Neural progenitor cell (in vitro differentiated cells): ENCODE measurements around the gene NUDT16L1. TPM values are rescaled to one million over a fixed set of nuclear protein-coding genes. Genes with fewer than 3 reads are reported as not detected.

ENCODE experiments used
- DNase-seq: peaks from one replicate; pipeline ENCODE4 v3.0.0-alpha.2; 2016; ENCODE audit warnings: low spot score
- H2AFZ ChIP-seq: fragments of 200-600 bp; sonication (generic); replicated peaks from 2 replicates; pipeline ENCODE4 v1.6.1; 2016; ENCODE audit warnings: antibody characterized with exemption
- H3F3A ChIP-seq: fragments of 200-600 bp; sonication (generic); 2 replicates; pipeline ENCODE4 v1.6.1; 2016; ENCODE audit warnings: antibody characterized with exemption, low read depth
- H3K27ac ChIP-seq: fragments of 200-600 bp; sonication (generic); 2 replicates; pipeline ENCODE4 v1.5.1; 2016; ENCODE audit warnings: mild to moderate bottlenecking
- H3K27me3 ChIP-seq: fragments of 200-600 bp; sonication (generic); 2 replicates; pipeline ENCODE4 v1.6.1; 2016; ENCODE audit warnings: mild to moderate bottlenecking, moderate library complexity
- H3K36me3 ChIP-seq: fragments of 200-600 bp; sonication (generic); 2 replicates; pipeline ENCODE4 v1.5.1; 2016
- H3K4me1 ChIP-seq: fragments of 200-600 bp; sonication (generic); 2 replicates; pipeline ENCODE4 v1.6.1; 2016; ENCODE audit warnings: mixed run types
- H3K4me2 ChIP-seq: fragments of 200-600 bp; sonication (generic); 2 replicates; pipeline ENCODE4 v1.6.1; 2016
- H3K4me3 ChIP-seq: fragments of 200-600 bp; sonication (generic); 2 replicates; pipeline ENCODE4 v1.5.1; 2016
- H3K79me2 ChIP-seq: fragments of 200-600 bp; sonication (generic); 2 replicates; pipeline ENCODE4 v1.6.1; 2016; ENCODE audit warnings: low read depth
- H3K9ac ChIP-seq: fragments of 200-600 bp; sonication (generic); 2 replicates; pipeline ENCODE4 v1.6.1; 2016
- H3K9me3 ChIP-seq: fragments of 200-600 bp; sonication (generic); 2 replicates; pipeline ENCODE4 v1.5.1; 2016; ENCODE audit warnings: low read depth
- H4K20me1 ChIP-seq: fragments of 200-600 bp; sonication (generic); 2 replicates; pipeline ENCODE4 v1.6.1; 2016; ENCODE audit warnings: low read depth
- H3K27ac Mint-ChIP-seq: 3 replicates; pipeline ENCODE4 v1.8.0; 2021; ENCODE audit warnings: mixed read lengths
- H3K27me3 Mint-ChIP-seq: 2 replicates; pipeline ENCODE4 v1.8.0; 2022; ENCODE audit warnings: low read depth, mild to moderate bottlenecking, inconsistent platforms, moderate library complexity, mixed read lengths; ENCODE audit not compliant: insufficient read depth
- H3K36me3 Mint-ChIP-seq: 3 replicates; pipeline ENCODE4 v1.8.0; 2021; ENCODE audit warnings: mixed read lengths
- H3K4me1 Mint-ChIP-seq: 3 replicates; pipeline ENCODE4 v1.8.0; 2021; ENCODE audit warnings: mixed read lengths
- H3K4me3 Mint-ChIP-seq: 3 replicates; pipeline ENCODE4 v1.8.0; 2021; ENCODE audit warnings: mild to moderate bottlenecking, moderate library complexity, mixed read lengths
- H3K9me3 Mint-ChIP-seq: 3 replicates; pipeline ENCODE4 v1.8.0; 2020; ENCODE audit warnings: mixed read lengths
- EZH2 ChIP-seq: fragments of 200-600 bp; sonication (generic); IDR thresholded peaks from 2 replicates; pipeline ENCODE4 v1.6.1; 2017; ENCODE audit warnings: antibody characterized with exemption, mild to moderate bottlenecking, moderate library complexity
- EZH2phosphoT487 ChIP-seq: fragments of 200-600 bp; sonication (generic); IDR thresholded peaks from 2 replicates; pipeline ENCODE4 v1.6.1; 2017; ENCODE audit warnings: antibody characterized with exemption
- total RNA-seq: library from RNA; depleted of rRNA; stranded (reverse); fragments of >200 nt; gene quantifications from 2 replicates; pipeline ENCODE4 v1.2.3, GENCODE V29; 2015; ENCODE audit warnings: low replicate concordance
- TF ChIP-seq, protein P1 (sequence below): fragments of 200-600 bp; sonication (generic); IDR thresholded peaks from 2 replicates; pipeline ENCODE4 v1.5.1; 2017; ENCODE audit warnings: antibody characterized with exemption, mild to moderate bottlenecking

Gene NUDT16L1
- total RNA-seq, 1 donor from 2014 or later: 10.9 TPM

- no peaks in the 10 kb centered on the region for H3K4me1 ChIP-seq
- no peak for DNase-seq
- H3K4me3 ChIP-seq: no peak overlapping the region
- H3K4me2 ChIP-seq: no peak overlapping the region
- H3K36me3 Mint-ChIP-seq: peaks cover 3% of the 10 kb centered on the region
- H3K9me3 ChIP-seq: no peaks in the 10 kb centered on the region
- H3K27me3 ChIP-seq: no peaks in the 10 kb centered on the region
- no peaks in the 10 kb centered on the region for H3F3A ChIP-seq
- no peak overlapping the region for H2AFZ ChIP-seq
- H3K9me3 Mint-ChIP-seq: no peaks in the 10 kb centered on the region
- H3K79me2 ChIP-seq: no peaks in the 10 kb centered on the region
- H3K27me3 Mint-ChIP-seq: peaks cover 4% of the 10 kb centered on the region
- H4K20me1 ChIP-seq: peaks cover 3% of the 10 kb centered on the region
- H3K27ac Mint-ChIP-seq: no peak overlapping the region
- H3K27ac ChIP-seq: no peak overlapping the region
- TF ChIP-seq EZH2phosphoT487 (no peak), EZH2 (no peak)
- TF ChIP-seq, protein P1, sequence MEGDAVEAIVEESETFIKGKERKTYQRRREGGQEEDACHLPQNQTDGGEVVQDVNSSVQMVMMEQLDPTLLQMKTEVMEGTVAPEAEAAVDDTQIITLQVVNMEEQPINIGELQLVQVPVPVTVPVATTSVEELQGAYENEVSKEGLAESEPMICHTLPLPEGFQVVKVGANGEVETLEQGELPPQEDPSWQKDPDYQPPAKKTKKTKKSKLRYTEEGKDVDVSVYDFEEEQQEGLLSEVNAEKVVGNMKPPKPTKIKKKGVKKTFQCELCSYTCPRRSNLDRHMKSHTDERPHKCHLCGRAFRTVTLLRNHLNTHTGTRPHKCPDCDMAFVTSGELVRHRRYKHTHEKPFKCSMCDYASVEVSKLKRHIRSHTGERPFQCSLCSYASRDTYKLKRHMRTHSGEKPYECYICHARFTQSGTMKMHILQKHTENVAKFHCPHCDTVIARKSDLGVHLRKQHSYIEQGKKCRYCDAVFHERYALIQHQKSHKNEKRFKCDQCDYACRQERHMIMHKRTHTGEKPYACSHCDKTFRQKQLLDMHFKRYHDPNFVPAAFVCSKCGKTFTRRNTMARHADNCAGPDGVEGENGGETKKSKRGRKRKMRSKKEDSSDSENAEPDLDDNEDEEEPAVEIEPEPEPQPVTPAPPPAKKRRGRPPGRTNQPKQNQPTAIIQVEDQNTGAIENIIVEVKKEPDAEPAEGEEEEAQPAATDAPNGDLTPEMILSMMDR: no peak
- no peaks in the 10 kb centered on the region for H3K4me1 Mint-ChIP-seq
- H3K9ac ChIP-seq: no peak overlapping the region
- H3K36me3 ChIP-seq: no peaks in the 10 kb centered on the region
- H3K4me3 Mint-ChIP-seq: no peak overlapping the region
These were observed 13.3 kb upstream of the NUDT16L1 start for GRCh38 chr16:4679850-4680636.

- Histone ChIP-seq H3K9ac (no peak overlapping the region), H3K4me2 (no peak overlapping the region), H3K36me3 (no peaks in the 10 kb centered on the region), H3K9me3 (no peaks in the 10 kb centered on the region), H3K79me2 (no peaks in the 10 kb centered on the region), H3K27ac (no peak overlapping the region), H3K27me3 (no peaks in the 10 kb centered on the region), H3K4me3 (no peak overlapping the region), H3F3A (no peaks in the 10 kb centered on the region), H3K4me1 (no peaks in the 10 kb centered on the region), H4K20me1 (peaks cover 3% of the 10 kb centered on the region), H2AFZ (no peak overlapping the region)
- Mint-ChIP-seq H3K9me3 (no peaks in the 10 kb centered on the region), H3K4me3 (no peak overlapping the region), H3K36me3 (peaks cover 4% of the 10 kb centered on the region), H3K27me3 (peaks cover 4% of the 10 kb centered on the region), H3K27ac (no peak overlapping the region), H3K4me1 (no peaks in the 10 kb centered on the region)
- no peak for DNase-seq
- TF ChIP-seq EZH2 (no peak), EZH2phosphoT487 (no peak)
- TF ChIP-seq, protein P1: no peak
These were observed 12.5 kb upstream of the NUDT16L1 start for GRCh38 chr16:4680673-4681470.

- no peak for DNase-seq
- Histone ChIP-seq H2AFZ (no peak overlapping the region), H3K27me3 (no peaks in the 10 kb centered on the region), H3K4me1 (no peaks in the 10 kb centered on the region), H3K4me2 (no peak overlapping the region), H3K27ac (no peak overlapping the region), H3K9me3 (no peaks in the 10 kb centered on the region), H3K9ac (no peak overlapping the region), H3F3A (no peaks in the 10 kb centered on the region), H3K79me2 (no peaks in the 10 kb centered on the region), H4K20me1 (peaks cover 3% of the 10 kb centered on the region), H3K4me3 (no peak overlapping the region), H3K36me3 (no peaks in the 10 kb centered on the region)
- peaks cover 4% of the 10 kb centered on the region for H3K36me3 Mint-ChIP-seq
- no peak overlapping the region for H3K27ac Mint-ChIP-seq
- TF ChIP-seq, protein P1: no peak
- no peak for TF ChIP-seq EZH2phosphoT487
- no peak for TF ChIP-seq EZH2
- H3K4me1 Mint-ChIP-seq: no peaks in the 10 kb centered on the region
- no peak overlapping the region for H3K4me3 Mint-ChIP-seq
- peaks cover 4% of the 10 kb centered on the region for H3K27me3 Mint-ChIP-seq
- no peaks in the 10 kb centered on the region for H3K9me3 Mint-ChIP-seq
These were observed 11.8 kb upstream of the NUDT16L1 start for GRCh38 chr16:4681471-4682083.
